ENCODE data around the gene WAC.

Gene WAC

GRCh38 chr10:28533571-28534304, 820 bp downstream of the WAC start:
- DNase-seq (ENCODE audit: low read depth), result peak; percentile 65

DNA sequence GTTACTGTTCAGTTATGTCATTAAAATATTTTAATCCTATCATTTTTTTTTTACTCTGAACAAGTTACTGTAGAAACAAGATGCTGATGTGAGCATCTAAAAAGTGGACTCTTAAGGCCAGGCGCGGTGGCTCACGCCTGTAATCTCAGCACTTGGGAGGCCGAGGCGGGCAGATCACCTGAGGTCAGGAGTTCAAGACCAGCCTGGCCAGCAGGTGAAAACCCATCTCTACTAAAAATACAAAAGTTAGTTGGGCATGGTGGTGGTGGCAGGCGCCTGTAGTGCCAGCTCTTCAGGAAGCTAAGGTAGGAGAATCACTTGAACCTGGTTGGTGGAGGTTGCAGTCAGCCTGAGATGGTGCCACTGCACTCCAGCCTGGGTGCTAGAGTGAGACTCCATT, 2.9 kb downstream of the WAC start:
- no peak for DNase-seq (ENCODE audit: low read depth)

GRCh38 chr10:28538595-28538994, 5.7 kb downstream of the WAC start:
- DNase-seq (ENCODE audit: low read depth), result no peak

- no peak for DNase-seq (ENCODE audit: low read depth)
These were observed 7.2 kb downstream of the WAC start for GRCh38 chr10:28540145-28540544.

DNA sequence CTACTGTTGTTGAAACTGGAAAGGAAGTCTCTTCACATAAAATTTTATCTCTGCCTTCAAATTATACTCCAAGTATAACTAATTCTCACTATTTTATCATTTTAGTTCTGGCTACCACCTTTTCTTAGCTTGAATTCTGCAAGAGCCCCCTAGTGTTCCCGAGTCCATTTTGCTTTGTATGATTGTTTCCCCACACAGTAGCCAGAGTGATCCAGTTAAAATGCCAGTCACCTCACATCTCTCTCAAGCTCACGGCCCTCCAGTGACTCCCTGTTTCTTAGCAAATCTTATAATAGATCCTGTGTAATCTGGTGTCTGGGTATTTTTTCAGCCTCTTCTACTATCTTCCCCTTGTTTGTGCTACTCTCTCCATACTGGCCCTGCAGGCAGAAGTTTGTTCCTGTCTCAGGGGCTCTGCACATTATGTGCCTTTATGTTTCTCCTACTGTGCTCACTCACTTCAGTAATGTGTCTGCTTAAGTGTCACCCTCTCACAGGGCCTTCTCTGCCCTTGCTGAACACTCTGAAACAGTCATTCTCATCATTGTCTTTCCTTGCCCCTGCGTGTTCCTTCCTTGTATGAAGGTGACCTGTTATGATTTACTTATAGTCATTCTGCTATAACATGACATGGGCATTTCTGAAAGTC, 8.9 kb downstream of the WAC start:
- no peak for DNase-seq (ENCODE audit: low read depth)

DNA sequence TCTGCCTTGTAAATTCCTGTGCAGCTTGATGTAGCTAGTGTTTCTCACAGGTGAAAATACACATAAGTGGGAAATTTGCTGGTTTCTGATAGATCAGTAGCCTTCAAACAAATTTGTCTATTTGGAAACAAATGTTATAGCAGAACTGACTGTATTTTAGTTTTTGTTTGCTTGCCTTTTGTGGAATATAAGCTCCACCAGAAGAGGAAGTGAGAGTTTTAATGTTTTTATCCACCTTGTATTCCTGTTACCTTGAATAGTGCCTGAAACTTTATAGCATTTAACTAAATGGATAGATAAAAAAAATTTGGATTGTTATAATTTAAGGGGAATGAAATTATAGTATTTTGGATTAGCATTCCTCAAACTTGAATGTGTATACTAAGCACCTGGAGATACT, 9.8 kb downstream of the WAC start:
- no peak for DNase-seq (ENCODE audit: low read depth)

DNA sequence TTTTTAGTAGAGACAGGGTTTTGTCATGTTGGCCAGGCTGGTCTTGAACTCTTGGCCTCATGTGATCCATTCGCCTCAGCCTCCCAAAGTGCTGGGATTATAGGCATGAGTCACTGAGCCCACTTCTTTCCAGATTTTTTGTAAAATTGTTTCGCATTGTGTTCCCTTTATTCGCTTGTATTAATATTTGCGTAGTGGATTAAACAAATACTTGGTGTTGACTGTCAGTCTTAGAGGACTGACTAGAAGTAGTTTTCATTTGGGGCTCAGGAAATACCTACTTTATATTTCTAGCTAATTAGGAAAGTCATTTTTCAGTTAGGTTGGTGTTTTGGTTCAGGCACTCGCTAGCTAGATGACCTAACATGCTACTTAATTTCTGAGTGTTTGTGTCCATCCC, 11.1 kb downstream of the WAC start:
- no peak for DNase-seq (ENCODE audit: low read depth)

- DNase-seq (ENCODE audit: low read depth), result no peak
These were observed 13.2 kb downstream of the WAC start for GRCh38 chr10:28545967-28546644.

DNA sequence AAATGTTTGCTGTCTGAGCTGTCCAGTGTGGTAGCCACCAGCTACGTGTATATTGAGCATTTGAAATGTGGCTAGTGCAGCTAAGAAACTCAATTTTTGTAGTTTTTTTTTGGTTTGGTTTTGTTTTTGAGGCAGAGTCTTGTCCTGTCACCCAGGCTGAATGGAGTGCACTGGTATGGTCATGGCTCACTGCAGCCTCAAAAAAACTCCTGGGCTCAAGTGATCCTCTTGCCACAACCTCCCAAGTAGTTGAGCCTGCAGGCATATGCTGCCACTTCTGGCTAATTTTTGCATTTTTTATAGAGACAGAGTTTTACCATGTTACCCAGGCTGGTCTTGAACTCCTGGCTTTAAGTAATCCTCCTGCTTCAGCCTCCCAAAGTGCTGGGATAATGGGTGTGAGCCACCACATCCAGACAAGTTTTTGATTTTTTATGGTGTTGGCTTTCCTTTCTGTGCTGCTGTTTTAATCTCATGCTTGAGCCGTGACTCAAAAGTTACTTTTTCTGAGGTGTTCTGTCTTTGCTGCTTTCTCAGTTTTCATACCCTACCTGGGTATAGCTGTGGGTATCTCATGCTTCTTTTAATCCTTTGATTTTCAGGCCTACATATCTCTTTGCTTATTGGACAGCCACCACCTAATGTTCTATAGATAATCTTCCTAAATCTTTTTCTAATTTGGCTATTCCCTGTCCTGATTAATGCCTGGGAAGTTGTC, 16.0 kb downstream of the WAC start:
- DNase-seq (ENCODE audit: low read depth), result no peak

GRCh38 chr10:28551086-28551485, 18.2 kb downstream of the WAC start:
- no peak for DNase-seq (ENCODE audit: low read depth)

DNA sequence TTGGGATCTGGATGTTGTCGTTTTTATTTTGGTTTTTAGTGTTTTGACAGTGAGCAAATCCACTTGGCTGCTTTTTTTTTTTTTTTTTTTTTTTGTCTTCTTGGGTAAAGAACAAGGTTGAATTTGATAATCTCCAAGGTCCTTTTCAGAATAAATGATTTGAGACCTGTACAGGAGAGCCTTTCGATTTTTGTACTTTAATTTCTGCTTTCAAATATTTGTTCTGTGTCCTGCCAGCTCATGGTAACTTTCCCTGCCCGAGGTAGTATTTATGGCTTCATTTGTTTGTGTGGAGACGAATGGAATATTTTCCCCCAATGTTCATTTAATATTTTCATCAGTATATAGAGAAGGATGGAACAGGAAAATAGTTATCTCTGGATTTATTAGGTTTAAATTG, 19.9 kb downstream of the WAC start:
- DNase-seq (ENCODE audit: low read depth), result no peak

DNA sequence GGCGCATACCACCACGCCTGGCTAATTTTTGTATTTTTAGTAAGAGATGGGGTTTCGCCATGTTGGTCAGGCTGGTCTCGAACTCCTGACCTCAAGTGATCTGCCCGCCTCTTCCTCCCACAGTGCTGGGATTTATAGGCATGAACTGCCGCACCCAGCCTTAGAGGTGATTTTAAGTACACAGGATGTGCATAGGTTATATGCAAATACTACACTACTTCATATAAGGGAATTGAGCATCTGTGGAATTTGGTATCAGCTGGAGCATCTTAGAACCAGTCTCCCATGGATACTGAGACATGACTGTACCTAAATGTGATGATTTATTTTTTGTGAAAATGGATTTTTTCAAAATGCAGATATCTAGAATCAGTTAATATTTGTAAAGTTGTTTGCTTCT, 21.1 kb downstream of the WAC start:
- no peak for DNase-seq (ENCODE audit: low read depth)

DNA sequence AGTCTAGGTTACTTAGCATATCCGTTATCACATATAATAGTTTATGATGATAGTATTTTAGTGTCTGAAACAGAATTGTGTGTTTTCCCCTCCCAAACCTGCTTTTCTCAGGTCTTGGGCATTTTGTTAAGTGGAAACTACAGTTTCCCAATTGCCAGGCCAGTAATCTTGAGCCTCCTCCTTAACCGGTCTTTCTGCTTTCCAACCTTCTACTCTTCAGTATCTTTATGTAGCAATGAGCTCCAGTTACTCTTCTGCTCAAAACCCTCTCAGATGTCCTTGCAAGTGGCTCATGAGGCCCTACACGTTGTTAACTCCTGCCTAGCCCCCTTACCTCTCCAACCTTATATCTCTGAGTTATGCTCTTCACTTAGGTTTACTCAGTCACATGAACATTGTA, 22.0 kb downstream of the WAC start:
- no peak for DNase-seq (ENCODE audit: low read depth)

DNA sequence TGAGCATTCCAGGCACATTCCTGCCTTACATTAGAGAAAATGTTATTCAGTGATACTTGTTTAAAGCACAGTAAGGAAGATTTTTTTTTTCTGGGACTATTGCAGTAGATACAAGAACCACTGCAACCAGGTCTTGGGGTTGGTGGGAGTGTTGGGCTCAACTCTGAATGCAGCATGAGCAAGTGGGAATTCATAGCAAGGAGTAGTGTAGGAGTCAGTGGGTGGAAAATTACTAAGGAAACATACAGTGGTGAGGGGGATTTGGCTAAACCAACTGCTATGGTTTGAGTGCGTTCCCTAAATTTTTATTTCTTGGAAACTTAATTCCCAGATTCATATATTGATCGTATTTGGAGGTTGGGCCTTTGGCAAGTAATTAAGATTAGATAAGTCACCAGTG, 22.4 kb downstream of the WAC start:
- DNase-seq (ENCODE audit: low read depth), result no peak

GRCh38 chr10:28556142-28556541, 23.2 kb downstream of the WAC start:
- DNase-seq (ENCODE audit: low read depth), result no peak

DNA sequence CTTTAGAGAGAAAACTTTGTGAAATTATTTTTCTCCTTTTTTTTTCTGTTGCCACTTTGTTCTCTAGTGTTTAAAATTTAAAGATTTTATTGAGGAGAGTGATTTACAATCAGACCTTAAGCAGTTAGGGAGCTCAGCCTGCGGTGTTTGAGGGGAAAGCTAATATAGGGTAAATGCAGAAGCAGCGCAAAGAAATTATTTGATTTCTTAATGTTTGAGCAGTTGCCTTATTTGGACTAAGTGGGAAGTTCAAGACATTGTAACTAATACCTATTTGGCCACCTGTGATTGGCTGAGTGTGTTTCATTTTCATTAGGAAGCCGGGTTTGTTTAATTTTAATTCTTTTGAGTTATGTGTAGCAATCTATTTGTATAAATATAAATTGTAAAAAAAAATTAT, 25.3 kb downstream of the WAC start:
- no peak for DNase-seq (ENCODE audit: low read depth)

- no peak for DNase-seq (ENCODE audit: low read depth)
These were observed 26.1 kb downstream of the WAC start for GRCh38 chr10:28558923-28559508.

DNA sequence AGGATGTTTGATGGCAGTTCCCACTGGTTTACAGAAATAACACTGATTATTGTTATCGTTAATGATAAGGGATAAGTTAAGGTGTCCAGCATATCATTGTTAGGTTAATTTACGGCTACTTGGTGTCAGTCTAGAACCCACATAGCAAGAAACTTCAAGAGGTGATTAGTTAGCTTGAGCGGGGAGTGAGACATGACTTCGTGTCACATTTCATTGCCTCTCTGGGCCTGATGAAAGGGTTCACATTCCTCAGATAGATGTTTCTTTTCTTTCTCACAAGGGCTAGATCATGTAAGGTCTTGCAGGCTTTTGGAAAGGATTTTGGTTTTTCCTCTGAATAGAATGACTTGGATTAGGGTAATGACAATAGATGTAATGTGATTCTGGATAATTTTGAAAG, 26.7 kb downstream of the WAC start:
- no peak for DNase-seq (ENCODE audit: low read depth)

DNA sequence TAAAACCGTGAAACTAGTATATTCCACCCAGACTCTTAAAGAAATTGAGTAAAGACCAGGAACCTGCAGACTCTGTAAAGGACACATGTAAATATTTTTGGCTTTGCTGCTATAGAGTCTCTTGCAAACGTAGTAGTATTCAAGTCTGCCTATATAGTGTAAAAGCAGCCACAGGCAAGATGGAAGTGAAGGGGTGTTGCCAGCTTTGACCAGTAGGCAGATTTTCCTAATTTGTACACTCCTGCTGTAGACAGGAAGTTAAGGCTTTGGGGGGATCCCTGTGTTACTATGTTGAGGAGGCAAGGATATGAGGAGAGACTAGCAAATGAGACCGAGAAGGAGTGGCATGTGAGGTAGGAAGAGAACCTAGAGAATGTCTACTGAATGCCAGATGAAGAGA, 27.7 kb downstream of the WAC start:
- no peak for DNase-seq (ENCODE audit: low read depth)

DNA sequence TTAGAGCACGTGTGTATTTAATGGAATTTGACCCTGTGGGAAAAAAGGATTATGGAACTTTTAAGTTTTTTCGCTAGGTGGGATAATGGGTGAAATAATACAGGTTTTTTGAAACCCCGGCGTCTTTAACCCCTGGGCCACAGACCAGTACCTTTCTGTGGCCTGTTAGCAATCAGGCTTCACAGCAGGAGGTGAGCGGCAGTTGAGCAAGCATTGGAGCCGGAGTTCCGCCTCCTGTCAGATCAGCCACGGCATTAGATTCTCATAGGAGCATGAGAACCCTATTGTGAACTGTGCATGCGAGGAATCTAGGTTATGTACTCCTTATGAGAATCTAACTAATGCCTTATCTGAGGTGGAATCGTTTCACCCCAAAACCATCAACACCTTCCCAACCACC, 28.6 kb downstream of the WAC start:
- DNase-seq (ENCODE audit: low read depth), result no peak

DNA sequence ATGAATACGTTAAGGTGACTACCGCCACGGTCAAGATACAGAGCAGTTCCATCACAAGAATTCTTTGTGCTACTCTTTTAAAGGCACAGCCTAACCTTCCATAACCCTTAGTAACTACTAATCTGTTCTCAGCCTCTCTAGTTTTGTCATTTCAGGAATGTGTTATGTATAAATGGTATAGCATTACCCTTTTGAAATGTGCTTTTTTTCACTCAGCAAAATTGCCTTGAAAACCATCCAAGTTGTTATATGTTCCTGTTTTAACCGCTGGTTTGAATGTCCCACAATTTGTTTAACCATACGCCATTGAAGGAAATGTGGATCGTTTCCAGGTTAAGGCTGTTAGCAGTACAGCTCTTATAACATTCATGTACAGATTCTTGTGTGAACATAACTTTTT, 32.0 kb downstream of the WAC start:
- no peak for DNase-seq (ENCODE audit: low read depth)

GRCh38 chr10:28566458-28567015, 33.6 kb downstream of the WAC start:
- no peak for DNase-seq (ENCODE audit: low read depth)
